Stimulated activated naive B cell treated with anti-CD40 and anti-IgM and Interleukin-4, amounts not matched to agents 10 μg/mL and 1 μg/mL and 100 μg/mL, for 72 hours (primary cell): ENCODE results near the gene ASIP.
"Not testable (repeated sequence)": the region's sequence is repeated elsewhere in the genome, so short reads cannot be mapped to it uniquely, and the experiment has no call there.

Experiments used
- ATAC-seq, 2 donors: fragments of 150-1000 bp; cut with Tn5 transposase; replicated peaks; 2 replicates each; pipeline ENCODE4 v1.10.0; 2021; ENCODE audit warnings: moderate library complexity in 1 of 2
- DNase-seq: peaks from one replicate; pipeline ENCODE4 v3.0.0; 2021
- H3K27ac Mint-ChIP-seq: one replicate; pipeline ENCODE4 v1.8.0; 2022; ENCODE audit warnings: mild to moderate bottlenecking, mixed read lengths
- H3K27me3 Mint-ChIP-seq, 2 donors: one replicate each; pipeline ENCODE4 v1.8.0; 2022; ENCODE audit warnings: mixed read lengths in 2 of 2
- H3K36me3 Mint-ChIP-seq, 2 donors: one replicate each; pipeline ENCODE4 v1.8.0; 2022; ENCODE audit warnings: mixed read lengths in 2 of 2, mild to moderate bottlenecking in 1 of 2
- H3K4me1 Mint-ChIP-seq, 2 donors: one replicate each; pipeline ENCODE4 v1.8.0; 2022; ENCODE audit warnings: mixed read lengths in 2 of 2, mild to moderate bottlenecking in 1 of 2
- H3K4me3 Mint-ChIP-seq, 2 donors: one replicate each; pipeline ENCODE4 v1.8.0; 2022; ENCODE audit warnings: mild to moderate bottlenecking in 2 of 2, mixed read lengths in 2 of 2, moderate library complexity in 1 of 2
- H3K9me3 Mint-ChIP-seq, 2 donors: one replicate each; pipeline ENCODE4 v1.8.0; 2022; ENCODE audit warnings: mixed read lengths in 2 of 2, mild to moderate bottlenecking in 1 of 2

The ASIP gene

DNA sequence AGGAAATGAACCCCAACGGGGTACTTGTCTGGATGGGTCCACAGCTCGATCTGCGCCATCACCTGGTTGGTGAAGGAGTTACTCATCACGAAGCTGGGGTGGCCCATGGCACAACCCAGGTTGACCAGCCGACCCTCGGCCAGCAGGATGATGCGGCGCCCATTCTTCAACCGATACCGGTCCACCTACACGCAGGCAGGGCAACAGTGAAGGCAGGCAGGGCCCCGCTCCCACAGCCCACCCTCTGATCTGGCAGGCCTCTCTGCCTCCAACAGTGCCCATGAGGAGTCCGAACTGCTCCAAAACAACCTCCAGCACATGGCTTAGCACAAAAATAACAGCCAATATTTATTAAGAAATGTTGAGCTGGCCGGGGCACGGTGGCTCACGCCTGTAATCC is 44.2 kb downstream of the ASIP start:
- Mint-ChIP-seq H3K4me1 (peaks cover 0 to 3% of the 10 kb centered on the region in 2 donors), H3K36me3 (peaks cover 37 to 73% of the 10 kb centered on the region in 2 donors), H3K27ac (no peak overlapping the region), H3K4me3 (no peak overlapping the region), H3K27me3 (no peaks in the 10 kb centered on the region), H3K9me3 (no peaks in the 10 kb centered on the region)
- DNase-seq (no peak), ATAC-seq (no peak)

DNA sequence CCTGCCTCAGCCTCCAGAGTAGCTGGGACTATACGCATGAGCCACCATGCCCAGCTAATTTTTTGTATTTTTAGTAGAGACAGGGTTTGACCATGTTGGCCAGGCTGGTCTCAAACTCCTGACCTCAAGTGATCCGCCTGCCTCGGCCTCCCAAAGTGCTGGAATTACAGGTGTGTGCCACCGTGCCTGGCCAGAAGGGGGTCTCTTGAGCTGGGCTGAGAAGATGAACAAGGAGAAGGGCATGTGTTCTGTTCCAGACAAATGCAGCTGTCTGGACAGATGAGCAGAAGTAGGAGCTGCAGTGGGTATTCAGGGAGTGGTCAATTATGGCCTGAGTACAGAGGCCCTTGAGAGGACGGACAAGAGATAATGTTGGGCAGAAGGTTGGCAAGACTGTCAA is 46.3 kb downstream of the ASIP start:
- not testable (repeated sequence) for H3K9me3 Mint-ChIP-seq, H3K27me3 Mint-ChIP-seq, H3K4me3 Mint-ChIP-seq, DNase-seq, ATAC-seq, H3K4me1 Mint-ChIP-seq
- peaks cover 48 to 79% of the 10 kb centered on the region in 2 donors for H3K36me3 Mint-ChIP-seq
- peak overlapping the region; percentile 85 for H3K27ac Mint-ChIP-seq

DNA sequence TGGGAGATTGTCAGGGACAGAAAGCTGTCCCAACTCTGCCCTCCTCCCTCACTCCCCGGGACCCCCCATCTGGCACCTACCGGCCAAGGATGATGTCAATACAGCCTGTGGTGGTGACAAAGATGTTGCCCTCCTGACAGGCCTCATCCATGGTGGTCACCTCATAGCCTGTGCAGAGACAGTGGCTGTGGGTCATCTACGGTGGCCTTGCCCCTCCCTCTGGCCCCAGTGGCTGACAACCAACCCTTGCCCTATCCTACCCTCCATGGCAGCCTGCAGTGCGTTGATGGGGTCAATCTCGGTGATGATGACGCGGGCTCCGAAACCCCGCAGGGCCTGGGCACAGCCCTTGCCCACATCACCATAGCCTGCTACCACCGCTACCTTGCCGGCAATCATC is 49.2 kb downstream of the ASIP start:
- no peak for DNase-seq
- Mint-ChIP-seq H3K27ac (no peak overlapping the region), H3K36me3 (peaks cover 63 to 79% of the 10 kb centered on the region in 2 donors), H3K4me1 (peaks cover 5 to 6% of the 10 kb centered on the region in 2 donors), H3K27me3 (no peaks in the 10 kb centered on the region), H3K4me3 (no peak overlapping the region), H3K9me3 (no peaks in the 10 kb centered on the region)
- no peak for ATAC-seq

DNA sequence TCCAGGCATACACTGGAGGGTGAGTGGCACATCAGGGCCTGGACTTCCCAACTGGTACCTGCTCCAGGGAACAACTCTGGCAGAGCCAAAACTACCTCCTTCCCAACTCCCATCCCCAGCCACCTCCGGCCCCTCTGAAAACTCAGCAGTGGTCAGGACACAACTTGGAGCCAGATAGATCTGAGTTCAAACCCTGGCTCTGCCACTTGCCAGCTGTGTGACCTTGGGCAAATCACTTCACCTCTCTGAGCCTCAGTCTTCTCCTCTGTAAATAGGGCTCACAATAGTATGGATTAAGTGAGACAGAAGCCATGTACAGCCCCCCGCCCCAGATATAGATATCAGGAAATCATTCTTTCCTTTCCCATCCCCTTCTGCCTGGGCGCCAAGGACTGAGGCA is 51.3 kb downstream of the ASIP start:
- DNase-seq (no peak), ATAC-seq (no peak)
- no peak overlapping the region for H3K4me3 Mint-ChIP-seq
- no peak overlapping the region for H3K27ac Mint-ChIP-seq
- H3K36me3 Mint-ChIP-seq = peaks cover 62 to 79% of the 10 kb centered on the region in 2 donors
- peaks cover 4 to 11% of the 10 kb centered on the region in 2 donors for H3K4me1 Mint-ChIP-seq
- H3K9me3 Mint-ChIP-seq = no peaks in the 10 kb centered on the region
- no peaks in the 10 kb centered on the region for H3K27me3 Mint-ChIP-seq

DNA sequence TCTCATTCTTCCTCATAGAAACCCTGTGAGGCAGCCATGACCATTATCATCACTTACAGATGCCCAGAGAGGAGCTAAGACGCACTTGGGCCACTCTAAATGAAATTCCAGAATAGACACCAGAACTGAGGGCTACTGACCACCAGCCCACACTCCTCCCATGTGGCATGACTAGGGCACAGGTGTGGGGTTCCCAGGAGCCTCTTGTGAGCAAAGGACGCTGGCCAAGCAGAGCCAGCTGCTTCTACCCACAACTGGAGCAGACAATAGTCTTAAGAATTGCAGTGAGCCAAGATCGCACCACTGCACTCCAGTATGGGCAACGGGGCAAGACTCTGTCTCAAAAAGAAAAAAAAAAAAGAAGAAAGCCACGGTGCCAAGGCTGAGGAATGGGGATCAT is 51.9 kb downstream of the ASIP start:
- Mint-ChIP-seq H3K9me3 (no peaks in the 10 kb centered on the region), H3K36me3 (peaks cover 61 to 76% of the 10 kb centered on the region in 2 donors), H3K4me1 (peaks cover 3 to 11% of the 10 kb centered on the region in 2 donors), H3K27ac (no peak overlapping the region), H3K27me3 (no peaks in the 10 kb centered on the region), H3K4me3 (no peak overlapping the region)
- ATAC-seq (no peak), DNase-seq (no peak)

DNA sequence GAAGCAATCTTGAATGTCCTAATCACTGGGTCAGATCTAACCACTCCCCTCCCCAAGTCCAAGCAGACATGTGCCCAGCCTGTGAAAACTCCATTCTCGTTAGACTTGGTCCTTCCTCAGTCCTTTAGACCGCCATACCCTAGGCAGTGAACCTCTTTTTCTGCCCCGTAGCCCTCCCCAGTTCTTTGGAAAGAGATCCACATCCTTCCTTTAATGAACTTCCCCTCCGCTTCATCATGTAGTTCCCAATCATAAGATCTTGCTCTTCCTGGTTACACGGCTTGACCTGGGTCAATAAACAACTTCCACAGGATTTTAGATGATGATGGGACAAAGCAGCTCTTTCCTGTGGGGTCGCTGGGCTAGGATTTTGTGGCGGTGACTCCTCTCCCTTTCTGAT is 52.4 kb downstream of the ASIP start:
- Mint-ChIP-seq H3K9me3 (no peaks in the 10 kb centered on the region), H3K4me3 (no peak overlapping the region), H3K27ac (no peak overlapping the region), H3K36me3 (peaks cover 61 to 73% of the 10 kb centered on the region in 2 donors), H3K27me3 (no peaks in the 10 kb centered on the region), H3K4me1 (peaks cover 4 to 11% of the 10 kb centered on the region in 2 donors)
- DNase-seq = no peak
- ATAC-seq = no peak

DNA sequence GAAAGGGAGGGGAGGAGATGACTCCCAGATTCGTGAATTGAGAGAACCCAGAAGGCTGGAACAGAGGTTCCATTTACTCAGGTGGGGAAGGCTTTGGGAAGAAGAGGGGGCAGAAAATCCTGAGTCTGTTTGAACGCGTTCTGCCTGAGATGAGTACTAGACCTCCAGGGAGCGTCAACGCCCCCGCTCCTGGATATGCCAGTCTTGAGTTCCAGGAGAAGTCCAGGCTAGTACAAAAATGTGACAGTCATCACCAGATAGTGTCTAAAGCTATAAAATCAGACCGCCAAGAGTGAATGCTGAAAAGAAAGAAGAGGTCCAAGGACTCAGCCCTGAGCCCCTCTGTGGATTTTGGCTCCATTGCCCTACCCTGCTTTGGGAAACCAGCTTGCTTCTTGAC is 53.3 kb downstream of the ASIP start:
- H3K9me3 Mint-ChIP-seq = no peaks in the 10 kb centered on the region
- no peak overlapping the region for H3K27ac Mint-ChIP-seq
- H3K27me3 Mint-ChIP-seq = no peaks in the 10 kb centered on the region
- ATAC-seq (no peak), DNase-seq (no peak)
- no peak overlapping the region for H3K4me3 Mint-ChIP-seq
- peaks cover 57 to 68% of the 10 kb centered on the region in 2 donors for H3K36me3 Mint-ChIP-seq
- H3K4me1 Mint-ChIP-seq = peaks cover 4 to 11% of the 10 kb centered on the region in 2 donors

DNA sequence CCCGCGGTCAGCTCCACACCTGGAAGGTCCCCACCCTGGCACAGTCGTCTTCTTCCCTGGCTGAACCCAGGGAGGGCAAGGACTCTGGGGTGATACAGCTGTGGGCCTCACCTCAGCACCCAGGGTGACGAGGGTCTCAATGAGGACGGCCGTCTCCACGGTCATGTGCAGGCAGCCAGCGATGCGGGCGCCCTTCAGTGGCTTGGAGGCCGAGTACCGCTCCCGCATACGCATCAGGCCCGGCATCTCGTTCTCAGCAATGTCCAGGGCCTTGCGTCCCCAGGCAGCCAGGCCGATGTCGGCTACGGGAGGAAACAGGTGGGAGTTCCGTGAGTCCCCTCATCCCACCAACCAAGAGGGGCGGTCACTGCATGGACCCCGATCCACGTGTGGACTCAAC is 54.1 kb downstream of the ASIP start:
- no peak overlapping the region for H3K4me3 Mint-ChIP-seq
- no peaks in the 10 kb centered on the region for H3K27me3 Mint-ChIP-seq
- peaks cover 4 to 11% of the 10 kb centered on the region in 2 donors for H3K4me1 Mint-ChIP-seq
- DNase-seq = no peak
- ATAC-seq = no peak
- H3K27ac Mint-ChIP-seq = no peak overlapping the region
- H3K36me3 Mint-ChIP-seq = peaks cover 51 to 60% of the 10 kb centered on the region in 2 donors
- no peaks in the 10 kb centered on the region for H3K9me3 Mint-ChIP-seq

DNA sequence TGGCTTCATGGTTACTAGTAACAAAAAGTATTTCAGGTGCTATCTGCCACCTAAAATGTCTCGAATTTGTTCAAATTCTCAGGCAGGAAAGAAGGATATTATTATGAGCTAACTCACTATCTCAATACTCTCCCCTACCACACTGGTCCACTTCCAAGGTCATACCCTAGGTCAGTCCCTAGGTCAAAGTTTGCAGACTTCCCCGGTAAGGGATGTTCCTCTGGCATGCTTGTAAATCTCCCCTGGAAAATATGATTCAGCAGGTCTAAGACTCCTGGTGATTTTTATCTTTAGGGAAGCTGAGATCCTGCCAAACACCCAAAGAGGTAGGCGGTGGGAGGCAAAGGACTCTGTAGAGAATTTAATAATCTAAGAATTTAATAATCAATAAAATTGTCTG is 55.2 kb downstream of the ASIP start:
- H3K36me3 Mint-ChIP-seq = peaks cover 40 to 50% of the 10 kb centered on the region in 2 donors
- H3K4me1 Mint-ChIP-seq = peaks cover 8 to 16% of the 10 kb centered on the region in 2 donors
- H3K27ac Mint-ChIP-seq = no peak overlapping the region
- H3K27me3 Mint-ChIP-seq = no peaks in the 10 kb centered on the region
- DNase-seq (no peak), ATAC-seq (no peak)
- H3K9me3 Mint-ChIP-seq = no peaks in the 10 kb centered on the region
- no peak overlapping the region for H3K4me3 Mint-ChIP-seq

DNA sequence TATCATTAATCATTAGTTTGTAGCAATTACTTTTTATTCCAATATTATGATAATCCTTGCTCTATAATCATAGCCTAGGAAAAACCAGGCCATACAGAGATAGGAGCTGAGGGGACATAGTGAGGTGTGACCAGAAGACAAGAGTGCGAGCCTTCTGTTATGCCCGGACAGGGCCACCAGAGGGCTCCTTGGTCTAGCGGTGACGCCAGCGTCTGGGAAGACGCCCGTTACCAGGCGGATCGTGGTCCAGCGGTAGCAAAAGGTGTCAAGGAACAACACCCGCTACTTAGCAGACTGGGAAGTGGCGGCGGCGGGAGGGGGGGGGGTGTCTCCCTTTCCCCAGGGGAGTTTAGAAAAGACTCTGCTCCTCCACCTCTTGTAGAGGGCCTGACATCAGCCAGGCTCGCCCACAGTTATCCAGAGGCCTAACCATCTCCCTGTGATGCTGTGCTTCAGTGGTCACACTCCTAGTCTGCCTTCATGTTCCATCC is 57.1 kb downstream of the ASIP start:
- DNase-seq, H3K27ac Mint-ChIP-seq, H3K27me3 Mint-ChIP-seq, H3K9me3 Mint-ChIP-seq, H3K4me3 Mint-ChIP-seq, ATAC-seq: not testable (repeated sequence)
- Mint-ChIP-seq H3K36me3 (peaks cover 25 to 34% of the 10 kb centered on the region in 2 donors), H3K4me1 (peaks cover 12 to 32% of the 10 kb centered on the region in 2 donors)

DNA sequence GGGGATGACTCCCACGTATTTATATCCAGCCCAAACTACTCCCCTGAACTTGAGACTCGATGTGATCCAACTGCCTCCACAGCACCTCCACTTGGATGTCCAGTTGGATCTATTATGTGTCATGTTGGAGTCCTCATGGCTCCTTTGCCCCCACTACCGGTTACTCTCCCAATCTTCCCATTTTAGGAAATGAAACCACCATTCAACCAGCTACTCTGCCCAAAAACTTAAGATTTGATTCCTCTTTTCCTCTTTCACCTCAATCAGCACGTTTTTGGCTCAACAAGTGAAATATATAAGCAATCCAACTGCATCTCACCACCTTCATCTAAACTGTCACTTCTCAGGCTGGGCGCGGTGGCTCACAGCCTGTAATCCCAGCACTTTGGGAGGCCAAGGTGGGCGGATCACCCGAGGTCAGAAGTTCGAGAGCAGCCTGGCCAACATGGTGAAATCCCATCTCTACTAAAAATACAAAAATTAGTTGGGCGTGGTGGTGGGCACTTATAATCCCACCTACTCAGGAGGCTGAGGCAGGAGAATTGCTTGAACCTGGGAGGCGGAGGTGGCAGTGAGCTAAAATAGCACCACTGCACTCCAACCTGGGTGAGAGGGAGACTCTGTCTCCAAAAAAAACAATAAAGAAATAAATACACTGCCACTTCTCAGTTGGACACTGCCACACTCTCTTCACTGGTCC is 58.5 kb downstream of the ASIP start:
- Mint-ChIP-seq H3K9me3 (no peaks in the 10 kb centered on the region), H3K27ac (no peak overlapping the region), H3K4me3 (no peak overlapping the region), H3K4me1 (peaks cover 11 to 27% of the 10 kb centered on the region in 2 donors), H3K36me3 (peaks cover 12 to 21% of the 10 kb centered on the region in 2 donors), H3K27me3 (no peaks in the 10 kb centered on the region)
- DNase-seq (no peak), ATAC-seq (no peak)

DNA sequence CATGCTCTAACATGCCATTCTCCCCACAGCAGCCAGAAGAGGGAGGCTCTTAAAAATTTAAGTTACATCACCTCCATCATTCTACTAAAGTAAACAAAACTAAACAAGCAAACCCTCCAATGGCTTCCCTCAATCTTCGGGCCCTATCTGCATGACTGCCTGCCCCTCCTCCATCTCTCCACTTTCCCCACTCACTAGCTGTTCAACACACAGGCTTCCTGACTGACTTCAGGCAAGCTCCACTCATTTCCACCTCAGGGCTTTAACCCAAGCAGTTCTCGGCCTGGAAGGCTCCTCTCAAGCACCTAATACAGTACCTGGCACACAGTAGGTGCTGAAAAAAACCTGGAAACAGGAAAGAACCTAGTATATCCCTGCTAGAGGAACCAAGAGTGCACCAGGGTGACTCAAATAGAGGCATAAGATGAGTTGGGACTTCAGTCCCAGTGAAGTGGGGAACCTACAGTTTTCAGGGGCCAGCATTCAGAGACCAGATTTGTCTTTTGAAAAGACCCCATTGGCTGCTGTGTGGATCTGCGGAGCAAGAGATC is 59.1 kb downstream of the ASIP start:
- Mint-ChIP-seq H3K27me3 (no peaks in the 10 kb centered on the region), H3K9me3 (no peaks in the 10 kb centered on the region), H3K4me3 (no peak overlapping the region), H3K36me3 (peaks cover 10 to 21% of the 10 kb centered on the region in 2 donors), H3K27ac (no peak overlapping the region), H3K4me1 (peaks cover 11 to 27% of the 10 kb centered on the region in 2 donors)
- DNase-seq (no peak), ATAC-seq (no peak)

DNA sequence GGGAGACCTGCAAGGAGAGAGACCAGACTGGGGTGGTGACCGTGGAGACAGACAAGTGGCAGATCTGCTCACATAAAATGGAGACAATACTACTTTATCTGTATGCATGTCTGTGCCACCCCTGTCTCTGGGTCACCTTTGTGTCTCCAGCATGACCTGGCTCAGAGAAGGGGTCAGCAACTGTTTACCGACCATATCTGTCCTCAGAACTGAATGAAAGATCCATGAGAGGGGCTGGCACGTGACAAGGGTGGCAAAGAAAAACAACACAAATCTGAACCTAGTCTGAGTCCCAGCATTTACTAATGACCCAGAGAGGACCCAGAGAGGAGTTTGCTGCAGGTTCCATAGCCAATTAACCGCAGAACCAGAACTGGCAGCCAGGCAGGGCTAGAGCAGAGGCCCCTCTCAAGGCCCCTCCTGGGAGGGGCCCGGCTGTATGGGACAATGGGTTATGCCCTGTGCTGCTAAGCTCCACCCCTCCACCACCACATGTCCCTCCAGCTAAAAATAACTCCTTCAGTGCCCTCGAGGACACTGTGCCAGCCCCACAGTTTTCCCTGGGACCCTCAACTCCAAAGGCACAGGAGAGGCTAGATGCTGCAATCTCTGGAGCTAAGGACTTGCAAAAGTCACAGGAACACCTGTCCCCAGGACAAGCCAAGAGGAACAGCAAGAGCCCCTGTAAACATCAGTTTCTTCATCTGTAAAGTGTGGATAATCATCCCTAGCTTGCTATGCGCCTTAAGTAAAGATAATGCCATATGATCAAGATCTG is 59.8 kb downstream of the ASIP start:
- no peak for ATAC-seq
- H3K36me3 Mint-ChIP-seq = peaks cover 5 to 14% of the 10 kb centered on the region in 2 donors
- no peaks in the 10 kb centered on the region for H3K27me3 Mint-ChIP-seq
- no peaks in the 10 kb centered on the region for H3K9me3 Mint-ChIP-seq
- no peak overlapping the region for H3K27ac Mint-ChIP-seq
- no peak for DNase-seq
- H3K4me3 Mint-ChIP-seq = peak overlapping the region; percentile 91 to 99
- peaks cover 11 to 27% of the 10 kb centered on the region in 2 donors for H3K4me1 Mint-ChIP-seq

DNA sequence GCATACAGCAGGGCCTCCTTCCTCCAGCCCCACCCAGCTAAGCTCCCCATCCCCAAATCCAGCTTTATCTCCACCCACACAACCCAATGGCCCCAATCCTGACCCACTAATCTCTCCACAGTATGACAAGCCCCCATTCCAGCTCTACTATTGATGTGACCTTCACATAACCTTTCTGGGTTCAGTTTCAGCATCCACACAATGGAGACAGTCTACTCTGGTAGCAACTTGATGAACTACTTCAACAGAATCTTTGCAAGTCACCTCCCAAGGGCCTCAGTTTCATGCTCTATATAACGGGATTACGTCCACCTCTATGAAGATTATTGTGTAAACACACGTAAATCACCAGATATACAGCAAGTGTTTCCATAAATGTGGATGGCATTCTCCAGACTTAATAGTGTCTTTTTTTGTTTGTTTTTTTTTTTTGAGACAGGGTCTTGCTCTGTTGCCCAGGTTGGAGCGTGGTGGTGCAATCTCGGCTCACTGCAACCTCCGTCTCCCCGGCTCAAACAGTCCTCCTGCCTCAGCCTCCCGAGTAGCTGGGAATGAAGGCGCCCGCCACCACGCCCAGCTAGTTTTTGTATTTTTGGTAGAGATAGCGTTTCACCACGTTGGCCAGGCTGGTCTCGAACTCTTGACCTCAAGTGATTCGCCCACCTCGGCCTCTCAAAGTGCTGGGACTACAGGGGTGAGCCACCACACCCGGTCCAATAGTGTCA is 60.5 kb downstream of the ASIP start:
- H3K27ac Mint-ChIP-seq = peak overlapping the region; percentile 96
- DNase-seq = no peak
- no peaks in the 10 kb centered on the region for H3K27me3 Mint-ChIP-seq
- peaks cover 5 to 12% of the 10 kb centered on the region in 2 donors for H3K36me3 Mint-ChIP-seq
- H3K4me1 Mint-ChIP-seq = peaks cover 11 to 27% of the 10 kb centered on the region in 2 donors
- H3K9me3 Mint-ChIP-seq = no peaks in the 10 kb centered on the region
- H3K4me3 Mint-ChIP-seq = peak overlapping the region; percentile 91 to 99
- ATAC-seq = no peak
